ENCODE data around the gene MMP17. TPM values are rescaled to one million over a fixed set of nuclear protein-coding genes. Genes with fewer than 3 reads are reported as not detected.
A peak's percentile ranks its signal among the peaks of the same experiment; 100 is the strongest.

The MMP17 gene
- total RNA-seq (1 to 10 TPM; 1.9 to 5.4 TPM), polyA plus RNA-seq (1 to 10 TPM; 1.0 to 5.4 TPM)
- long read RNA-seq, donor 1, partial matches to known transcripts = 1 of 2 reads
- long read RNA-seq, donor 1, other reads (novel, unspliced or antisense) = 0 of 2 reads
- long read RNA-seq, donor 2, partial matches to known transcripts = 1 of 7 reads
- long read RNA-seq, donor 2, other reads (novel, unspliced or antisense) = 4 of 7 reads

GRCh38 chr12:131827961-131828534 lies at the start of gene MMP17:
TSS of gene MMP17 (plus strand) at chr12:131828393. CDS start at chr12:131828495, 102 bp downstream.
- H3K4me1 ChIP-seq (ENCODE audit: control insufficient read depth in 1 of 2, insufficient read depth in 2 of 2, low read length in 2 of 2) = no peaks in the 10 kb centered on the region
- H3K36me3 ChIP-seq (ENCODE audit: control insufficient read depth in 1 of 2, insufficient read depth in 2 of 2, low read length in 1 of 2) = no peaks in the 10 kb centered on the region
- H3K9me3 ChIP-seq (ENCODE audit: control insufficient read depth, low read length) = no peaks in the 10 kb centered on the region
- DNase-seq (peak; percentile 62 to 82), ATAC-seq (ENCODE audit: low FRiP score) (no peak)
- 1% methylated on average over 48 to 86 of the region's 86 CpGs for WGBS, 2 donors
- intact Hi-C loops (cut with DNase I) = no loop called here
- no peaks in the 10 kb centered on the region for H3K27me3 ChIP-seq (ENCODE audit: control insufficient read depth in 1 of 2, insufficient read depth in 2 of 2, low read length in 1 of 2)
- no peak within 1 kb of the TSS for H3K27ac ChIP-seq (ENCODE audit: low read depth in 1 of 2, low read length in 2 of 2)
- H3K4me3 ChIP-seq (ENCODE audit: low read length in 2 of 2) = peak within 1 kb of the TSS in 1 of 2 donors; percentile 27

GRCh38 chr12:131779027-131779426 lies 49.2 kb upstream of the MMP17 start:
- Histone ChIP-seq H3K27me3 (ENCODE audit: control insufficient read depth in 1 of 2, insufficient read depth in 2 of 2, low read length in 1 of 2) (no peaks in the 10 kb centered on the region), H3K9me3 (ENCODE audit: control insufficient read depth, low read length) (no peaks in the 10 kb centered on the region), H3K27ac (ENCODE audit: low read depth in 1 of 2, low read length in 2 of 2) (no peak overlapping the region), H3K36me3 (ENCODE audit: control insufficient read depth in 1 of 2, insufficient read depth in 2 of 2, low read length in 1 of 2) (peaks cover 0 to 3% of the 10 kb centered on the region in 2 donors), H3K4me1 (ENCODE audit: control insufficient read depth in 1 of 2, insufficient read depth in 2 of 2, low read length in 2 of 2) (no peaks in the 10 kb centered on the region), H3K4me3 (ENCODE audit: low read length in 2 of 2) (no peak overlapping the region)
- WGBS, 2 donors = 97% methylated on average over 23 of the region's 23 CpGs
- no peak for DNase-seq
- intact Hi-C loops (cut with DNase I) = no loop called here
- no peak for ATAC-seq (ENCODE audit: low FRiP score)

GRCh38 chr12:131782061-131782460 lies 46.1 kb upstream of the MMP17 start:
- DNase-seq (no peak), ATAC-seq (ENCODE audit: low FRiP score) (no peak)
- Histone ChIP-seq H3K27me3 (ENCODE audit: control insufficient read depth in 1 of 2, insufficient read depth in 2 of 2, low read length in 1 of 2) (no peaks in the 10 kb centered on the region), H3K4me1 (ENCODE audit: control insufficient read depth in 1 of 2, insufficient read depth in 2 of 2, low read length in 2 of 2) (no peaks in the 10 kb centered on the region), H3K36me3 (ENCODE audit: control insufficient read depth in 1 of 2, insufficient read depth in 2 of 2, low read length in 1 of 2) (peaks cover 0 to 5% of the 10 kb centered on the region in 2 donors), H3K4me3 (ENCODE audit: low read length in 2 of 2) (no peak overlapping the region), H3K27ac (ENCODE audit: low read depth in 1 of 2, low read length in 2 of 2) (no peak overlapping the region), H3K9me3 (ENCODE audit: control insufficient read depth, low read length) (no peaks in the 10 kb centered on the region)
- 89 to 90% methylated on average over 2 of the region's 2 CpGs for WGBS, 2 donors
- intact Hi-C loops (cut with DNase I) = no loop called here

GRCh38 chr12:131783915-131784541 lies 44.2 kb upstream of the MMP17 start:
- Histone ChIP-seq H3K4me1 (ENCODE audit: control insufficient read depth in 1 of 2, insufficient read depth in 2 of 2, low read length in 2 of 2) (no peaks in the 10 kb centered on the region), H3K36me3 (ENCODE audit: control insufficient read depth in 1 of 2, insufficient read depth in 2 of 2, low read length in 1 of 2) (peaks cover 0 to 10% of the 10 kb centered on the region in 2 donors), H3K27ac (ENCODE audit: low read depth in 1 of 2, low read length in 2 of 2) (no peak overlapping the region), H3K4me3 (ENCODE audit: low read length in 2 of 2) (no peak overlapping the region), H3K27me3 (ENCODE audit: control insufficient read depth in 1 of 2, insufficient read depth in 2 of 2, low read length in 1 of 2) (no peaks in the 10 kb centered on the region), H3K9me3 (ENCODE audit: control insufficient read depth, low read length) (no peaks in the 10 kb centered on the region)
- WGBS, 2 donors = 49 to 58% methylated on average over 10 of the region's 10 CpGs
- DNase-seq (no peak), ATAC-seq (ENCODE audit: low FRiP score) (no peak)
- intact Hi-C loops (cut with DNase I) = no loop called here

- Histone ChIP-seq H3K9me3 (ENCODE audit: control insufficient read depth, low read length) (no peaks in the 10 kb centered on the region), H3K4me3 (ENCODE audit: low read length in 2 of 2) (no peak overlapping the region), H3K36me3 (ENCODE audit: control insufficient read depth in 1 of 2, insufficient read depth in 2 of 2, low read length in 1 of 2) (peaks cover 0 to 12% of the 10 kb centered on the region in 2 donors), H3K4me1 (ENCODE audit: control insufficient read depth in 1 of 2, insufficient read depth in 2 of 2, low read length in 2 of 2) (no peaks in the 10 kb centered on the region), H3K27ac (ENCODE audit: low read depth in 1 of 2, low read length in 2 of 2) (no peak overlapping the region), H3K27me3 (ENCODE audit: control insufficient read depth in 1 of 2, insufficient read depth in 2 of 2, low read length in 1 of 2) (no peaks in the 10 kb centered on the region)
- WGBS, 2 donors = 82% methylated on average over 30 of the region's 30 CpGs
- intact Hi-C loops (cut with DNase I) = no loop called here
- ATAC-seq (ENCODE audit: low FRiP score) (no peak), DNase-seq (no peak)
Observed at GRCh38 chr12:131784909-131785762, 43.1 kb upstream of the MMP17 start.

GRCh38 chr12:131785763-131786330 lies 42.3 kb upstream of the MMP17 start:
- intact Hi-C loops (cut with DNase I) = no loop called here
- H3K36me3 ChIP-seq (ENCODE audit: control insufficient read depth in 1 of 2, insufficient read depth in 2 of 2, low read length in 1 of 2) = peaks cover 0 to 12% of the 10 kb centered on the region in 2 donors
- H3K9me3 ChIP-seq (ENCODE audit: control insufficient read depth, low read length) = no peaks in the 10 kb centered on the region
- no peak for DNase-seq
- no peaks in the 10 kb centered on the region for H3K4me1 ChIP-seq (ENCODE audit: control insufficient read depth in 1 of 2, insufficient read depth in 2 of 2, low read length in 2 of 2)
- no peak for ATAC-seq (ENCODE audit: low FRiP score)
- 91 to 92% methylated on average over 15 of the region's 15 CpGs for WGBS, 2 donors
- H3K27me3 ChIP-seq (ENCODE audit: control insufficient read depth in 1 of 2, insufficient read depth in 2 of 2, low read length in 1 of 2) = no peaks in the 10 kb centered on the region
- no peak overlapping the region for H3K4me3 ChIP-seq (ENCODE audit: low read length in 2 of 2)
- no peak overlapping the region for H3K27ac ChIP-seq (ENCODE audit: low read depth in 1 of 2, low read length in 2 of 2)

GRCh38 chr12:131786331-131786730 lies 41.9 kb upstream of the MMP17 start:
- ATAC-seq (ENCODE audit: low FRiP score) = peak; percentile 15
- 85 to 91% methylated on average over 13 to 15 of the region's 15 CpGs for WGBS, 2 donors

GRCh38 chr12:131787143-131787660 lies 41.0 kb upstream of the MMP17 start:
- Histone ChIP-seq H3K4me3 (ENCODE audit: low read length in 2 of 2) (no peak overlapping the region), H3K4me1 (ENCODE audit: control insufficient read depth in 1 of 2, insufficient read depth in 2 of 2, low read length in 2 of 2) (no peaks in the 10 kb centered on the region), H3K36me3 (ENCODE audit: control insufficient read depth in 1 of 2, insufficient read depth in 2 of 2, low read length in 1 of 2) (peaks cover 0 to 12% of the 10 kb centered on the region in 2 donors), H3K9me3 (ENCODE audit: control insufficient read depth, low read length) (no peaks in the 10 kb centered on the region), H3K27me3 (ENCODE audit: control insufficient read depth in 1 of 2, insufficient read depth in 2 of 2, low read length in 1 of 2) (no peaks in the 10 kb centered on the region), H3K27ac (ENCODE audit: low read depth in 1 of 2, low read length in 2 of 2) (no peak overlapping the region)
- 88 to 90% methylated on average over 17 of the region's 17 CpGs for WGBS, 2 donors
- intact Hi-C loops (cut with DNase I) = no loop called here
- DNase-seq = no peak
- ATAC-seq (ENCODE audit: low FRiP score) = no peak

More at GRCh38 chr12:131786331-131786730, 41.9 kb upstream of the MMP17 start:
- no peaks in the 10 kb centered on the region for H3K27me3 ChIP-seq (ENCODE audit: control insufficient read depth in 1 of 2, insufficient read depth in 2 of 2, low read length in 1 of 2)
- intact Hi-C loops (cut with DNase I) = no loop called here
- no peaks in the 10 kb centered on the region for H3K4me1 ChIP-seq (ENCODE audit: control insufficient read depth in 1 of 2, insufficient read depth in 2 of 2, low read length in 2 of 2)
- no peak overlapping the region for H3K27ac ChIP-seq (ENCODE audit: low read depth in 1 of 2, low read length in 2 of 2)
- peaks cover 0 to 12% of the 10 kb centered on the region in 2 donors for H3K36me3 ChIP-seq (ENCODE audit: control insufficient read depth in 1 of 2, insufficient read depth in 2 of 2, low read length in 1 of 2)
- H3K4me3 ChIP-seq (ENCODE audit: low read length in 2 of 2) = no peak overlapping the region
- DNase-seq = no peak
- H3K9me3 ChIP-seq (ENCODE audit: control insufficient read depth, low read length) = no peaks in the 10 kb centered on the region
